Measurements from ENCODE around the gene KSR1. TPM values are rescaled to one million over a fixed set of nuclear protein-coding genes. Genes with fewer than 3 reads are reported as not detected.

KSR1 gene
- total RNA-seq, 1 donor from 2014 or later, result 49.7 TPM

- no peak for DNase-seq (ENCODE audit: extremely low read depth, low read depth, low spot score)
Measured at GRCh38 chr17:27581016-27581415, 124.8 kb downstream of the KSR1 start.

GRCh38 chr17:27582696-27583095 lies 126.4 kb downstream of the KSR1 start:
- no peak for DNase-seq (ENCODE audit: extremely low read depth, low read depth, low spot score)

GRCh38 chr17:27585153-27585681 lies 129.0 kb downstream of the KSR1 start:
- no peak for DNase-seq (ENCODE audit: extremely low read depth, low read depth, low spot score)

GRCh38 chr17:27585792-27586191 lies 129.5 kb downstream of the KSR1 start:
- DNase-seq (ENCODE audit: extremely low read depth, low read depth, low spot score), result no peak

GRCh38 chr17:27586203-27586721 lies 130.0 kb downstream of the KSR1 start:
- DNase-seq (ENCODE audit: extremely low read depth, low read depth, low spot score), result no peak

GRCh38 chr17:27588354-27588753 lies 132.1 kb downstream of the KSR1 start:
- DNase-seq (ENCODE audit: extremely low read depth, low read depth, low spot score), result no peak

- DNase-seq (ENCODE audit: extremely low read depth, low read depth, low spot score), result no peak
Measured at GRCh38 chr17:27590864-27591263, 134.6 kb downstream of the KSR1 start.

GRCh38 chr17:27591986-27592385 lies 135.7 kb downstream of the KSR1 start:
- DNase-seq (ENCODE audit: extremely low read depth, low read depth, low spot score), result no peak

GRCh38 chr17:27593232-27593856 lies 137.1 kb downstream of the KSR1 start:
- no peak for DNase-seq (ENCODE audit: extremely low read depth, low read depth, low spot score)

- DNase-seq (ENCODE audit: extremely low read depth, low read depth, low spot score), result no peak
Measured at GRCh38 chr17:27593857-27594255, 137.6 kb downstream of the KSR1 start.

GRCh38 chr17:27595208-27595607 lies 139.0 kb downstream of the KSR1 start:
- no peak for DNase-seq (ENCODE audit: extremely low read depth, low read depth, low spot score)

GRCh38 chr17:27596096-27596495 lies 139.8 kb downstream of the KSR1 start:
- DNase-seq (ENCODE audit: extremely low read depth, low read depth, low spot score), result no peak

- no peak for DNase-seq (ENCODE audit: extremely low read depth, low read depth, low spot score)
Measured at GRCh38 chr17:27596566-27597187, 140.4 kb downstream of the KSR1 start.

GRCh38 chr17:27597188-27597580 lies 140.9 kb downstream of the KSR1 start:
- DNase-seq (ENCODE audit: extremely low read depth, low read depth, low spot score), result no peak

GRCh38 chr17:27597783-27598320 lies 141.6 kb downstream of the KSR1 start:
- no peak for DNase-seq (ENCODE audit: extremely low read depth, low read depth, low spot score)

GRCh38 chr17:27598337-27599050 lies 142.2 kb downstream of the KSR1 start:
- DNase-seq (ENCODE audit: extremely low read depth, low read depth, low spot score), result no peak

GRCh38 chr17:27600471-27600870 lies 144.2 kb downstream of the KSR1 start:
- DNase-seq (ENCODE audit: extremely low read depth, low read depth, low spot score), result no peak

- peak; percentile 50 for DNase-seq (ENCODE audit: extremely low read depth, low read depth, low spot score)
Measured at GRCh38 chr17:27601069-27601974, 145.1 kb downstream of the KSR1 start.

- no peak for DNase-seq (ENCODE audit: extremely low read depth, low read depth, low spot score)
Measured at GRCh38 chr17:27601975-27602302, 145.7 kb downstream of the KSR1 start.

GRCh38 chr17:27602721-27603420 lies 146.6 kb downstream of the KSR1 start:
- no peak for DNase-seq (ENCODE audit: extremely low read depth, low read depth, low spot score)
